WTC11 (cell line): ENCODE results near the gene ACADL. TPM values are rescaled to one million over a fixed set of nuclear protein-coding genes. Genes with fewer than 3 reads are reported as not detected.

Source experiments
- ATAC-seq: fragments of 200-7000 bp; cut with Tn5 transposase; 2 replicates; pipeline ENCODE4 v1.10.0; 2021; ENCODE audit warnings: mild to moderate bottlenecking, moderate library complexity
- CTCF ChIA-PET: fragments of 300-600 bp; sonication (Branson Sonifier 250); formaldehyde crosslinking; loops from one replicate; lab custom pipeline; 2021; ENCODE audit warnings: antibody characterized with exemption; lab: Charles Lee
- POLR2A ChIA-PET: fragments of 350-600 bp; sonication (Branson Sonifier 250); formaldehyde crosslinking; loops from one replicate; lab custom pipeline; 2021; ENCODE audit warnings: antibody characterized with exemption; lab: Charles Lee
- DNase-seq: peaks from one replicate; pipeline ENCODE4 v3.0.0; 2021; ENCODE audit warnings: low spot score
- H3K27ac Mint-ChIP-seq: 2 replicates; pipeline ENCODE4 v1.8.0; 2021; ENCODE audit warnings: mixed read lengths
- H3K27me3 Mint-ChIP-seq: 2 replicates; pipeline ENCODE4 v1.8.0; 2021; ENCODE audit warnings: low read depth, mild to moderate bottlenecking, moderate library complexity, mixed read lengths
- H3K36me3 Mint-ChIP-seq: 2 replicates; pipeline ENCODE4 v1.8.0; 2021; ENCODE audit warnings: mixed read lengths
- H3K4me1 Mint-ChIP-seq: 2 replicates; pipeline ENCODE4 v1.8.0; 2022; ENCODE audit warnings: mixed read lengths
- H3K4me3 Mint-ChIP-seq: 2 replicates; pipeline ENCODE4 v1.8.0; 2021; ENCODE audit warnings: mild to moderate bottlenecking, moderate library complexity, mixed read lengths
- H3K9me3 Mint-ChIP-seq: 2 replicates; pipeline ENCODE4 v1.8.0; 2021; ENCODE audit warnings: mixed read lengths
- ATF1 ChIP-seq: sonication (generic); formaldehyde crosslinking; IDR thresholded peaks from 2 replicates; pipeline ENCODE4 v1.8.1; 2023; ENCODE audit warnings: mild to moderate bottlenecking, moderate library complexity, missing genetic modification reagents
- CREB1 ChIP-seq: sonication (generic); formaldehyde crosslinking; IDR thresholded peaks from 2 replicates; pipeline ENCODE4 v1.8.0; 2023; ENCODE audit warnings: mild to moderate bottlenecking, missing genetic modification reagents
- CREM ChIP-seq: sonication (generic); formaldehyde crosslinking; IDR thresholded peaks from 2 replicates; pipeline ENCODE4 v1.8.1; 2022; ENCODE audit warnings: mild to moderate bottlenecking, missing genetic modification reagents, moderate library complexity
- ETV6 ChIP-seq: sonication (generic); formaldehyde crosslinking; IDR thresholded peaks from 2 replicates; pipeline ENCODE4 v1.8.1; 2022; ENCODE audit warnings: mild to moderate bottlenecking, missing genetic modification reagents
- FOXJ3 ChIP-seq: sonication (generic); formaldehyde crosslinking; IDR thresholded peaks from 2 replicates; pipeline ENCODE4 v1.9.0; 2021; ENCODE audit warnings: missing genetic modification reagents, mild to moderate bottlenecking, borderline replicate concordance
- HMGA2 ChIP-seq: fragments of 250-450 bp; sonication (Bioruptor Pico); IDR thresholded peaks from 2 replicates; pipeline ENCODE4 v1.4.0; 2021; ENCODE audit warnings: mild to moderate bottlenecking, moderate library complexity
- JAZF1 ChIP-seq: fragments of 250-450 bp; sonication (Bioruptor Pico); IDR thresholded peaks from 2 replicates; pipeline ENCODE4 v1.9.0; 2021; ENCODE audit warnings: moderate library complexity, mild to moderate bottlenecking, inconsistent platforms
- MYBL2 ChIP-seq: sonication (generic); formaldehyde crosslinking; IDR thresholded peaks from 2 replicates; pipeline ENCODE4 v1.8.1; 2023; ENCODE audit warnings: mild to moderate bottlenecking, moderate library complexity, missing genetic modification reagents
- NFE2L1 ChIP-seq: sonication (generic); formaldehyde crosslinking; IDR thresholded peaks from 2 replicates; pipeline ENCODE4 v1.8.1; 2023; ENCODE audit warnings: missing genetic modification reagents
- NR2C2 ChIP-seq: sonication (generic); formaldehyde crosslinking; IDR thresholded peaks from 2 replicates; pipeline ENCODE4 v1.8.0; 2022; ENCODE audit warnings: mild to moderate bottlenecking, missing genetic modification reagents
- SP1 ChIP-seq: sonication (generic); formaldehyde crosslinking; conservative IDR thresholded peaks from 2 replicates; pipeline ENCODE4 v1.8.1; 2022; ENCODE audit warnings: missing genetic modification reagents
- TP53 ChIP-seq: sonication (generic); formaldehyde crosslinking; IDR thresholded peaks from 2 replicates; pipeline ENCODE4 v1.8.1; 2023; ENCODE audit warnings: mild to moderate bottlenecking, missing genetic modification reagents
- ZBTB21 ChIP-seq: sonication (generic); formaldehyde crosslinking; IDR thresholded peaks from 2 replicates; pipeline ENCODE4 v1.8.1; 2023; ENCODE audit warnings: mild to moderate bottlenecking, missing genetic modification reagents, borderline replicate concordance
- ZNF121 ChIP-seq: sonication (generic); formaldehyde crosslinking; IDR thresholded peaks from 2 replicates; pipeline ENCODE4 v1.8.0; 2023; ENCODE audit warnings: missing genetic modification reagents
- ZNF138 ChIP-seq: sonication (generic); formaldehyde crosslinking; conservative IDR thresholded peaks from 2 replicates; pipeline ENCODE4 v1.8.1; 2022; ENCODE audit warnings: mild to moderate bottlenecking, moderate library complexity, missing genetic modification reagents
- ZNF219 ChIP-seq: sonication (generic); formaldehyde crosslinking; IDR thresholded peaks from 2 replicates; pipeline ENCODE4 v1.8.0; 2023; ENCODE audit warnings: missing genetic modification reagents, mild to moderate bottlenecking, borderline replicate concordance
- ZNF232 ChIP-seq: sonication (generic); formaldehyde crosslinking; IDR thresholded peaks from 2 replicates; pipeline ENCODE4 v1.8.0; 2022; ENCODE audit warnings: mild to moderate bottlenecking, missing genetic modification reagents
- ZNF416 ChIP-seq: fragments of 250-450 bp; sonication (Bioruptor Pico); IDR thresholded peaks from 2 replicates; pipeline ENCODE4 v1.9.0; 2021; ENCODE audit warnings: mild to moderate bottlenecking, inconsistent platforms
- ZNF423 ChIP-seq: fragments of 250-450 bp; sonication (Bioruptor Pico); IDR thresholded peaks from 2 replicates; pipeline ENCODE4 v2.1.2; 2022; ENCODE audit warnings: mild to moderate bottlenecking, moderate library complexity
- total RNA-seq: library from RNA; stranded (reverse); gene quantifications from 3 replicates; pipeline ENCODE4 v1.2.3, GENCODE V29; 2021
- TF ChIP-seq, protein P1 (sequence below): sonication (generic); formaldehyde crosslinking; IDR thresholded peaks from 2 replicates; pipeline ENCODE4 v1.8.1; 2023; ENCODE audit warnings: mild to moderate bottlenecking, missing genetic modification reagents, borderline replicate concordance
- TF ChIP-seq, protein P2 (sequence below): sonication (generic); formaldehyde crosslinking; IDR thresholded peaks from 2 replicates; pipeline ENCODE4 v1.8.1; 2022; ENCODE audit warnings: low read depth, mild to moderate bottlenecking, moderate library complexity, missing genetic modification reagents, borderline replicate concordance
- TF ChIP-seq, protein P3 (sequence below): sonication (generic); formaldehyde crosslinking; IDR thresholded peaks from 2 replicates; pipeline ENCODE4 v1.8.0; 2022; ENCODE audit warnings: mild to moderate bottlenecking, missing genetic modification reagents
- TF ChIP-seq, protein P4 (sequence below): fragments of 250-450 bp; sonication (Bioruptor Pico); IDR thresholded peaks from 2 replicates; pipeline ENCODE4 v1.9.0; 2021; ENCODE audit warnings: mild to moderate bottlenecking
- TF ChIP-seq, protein P5 (sequence below): sonication (generic); formaldehyde crosslinking; IDR thresholded peaks from 2 replicates; pipeline ENCODE4 v1.8.1; 2022; ENCODE audit warnings: mild to moderate bottlenecking, missing genetic modification reagents, moderate library complexity, borderline replicate concordance
- TF ChIP-seq, protein P6 (sequence below): sonication (generic); formaldehyde crosslinking; IDR thresholded peaks from 2 replicates; pipeline ENCODE4 v1.8.1; 2023; ENCODE audit warnings: mild to moderate bottlenecking, missing genetic modification reagents

Gene ACADL
- total RNA-seq, 1 experiment from 2014 or later: 0.42 TPM

DNA sequence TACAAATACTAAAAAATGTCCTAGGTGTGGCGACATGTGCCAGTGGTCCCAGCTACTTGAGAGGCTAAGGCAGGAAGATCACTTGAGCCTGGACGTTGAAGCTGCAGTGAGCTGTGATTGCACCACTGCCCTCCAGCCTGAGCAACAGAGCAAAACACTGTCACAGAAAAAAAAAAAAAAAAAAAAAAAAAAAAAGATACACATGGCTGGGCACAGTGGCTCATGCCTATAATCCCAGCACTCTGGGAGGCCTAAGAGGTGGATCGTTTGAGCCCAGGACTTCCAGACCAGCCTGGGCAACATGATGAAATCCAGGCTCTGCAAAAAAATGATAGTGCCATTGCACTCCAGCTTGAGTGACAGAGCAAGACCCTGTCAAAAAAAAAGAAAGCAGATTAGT lies 67.7 kb downstream of the ACADL start:
- Mint-ChIP-seq H3K4me3 (no peak overlapping the region), H3K4me1 (peaks cover 6% of the 10 kb centered on the region), H3K36me3 (peaks cover 6% of the 10 kb centered on the region), H3K27me3 (no peaks in the 10 kb centered on the region; the same call in 1 of the 2 replicates), H3K9me3 (no peaks in the 10 kb centered on the region), H3K27ac (no peak overlapping the region)
- ATAC-seq: no peak
- DNase-seq: no peak
- no peak for TF ChIP-seq HMGA2 (CRISPR knock-in tag)
- no peak for TF ChIP-seq ETV6 (CRISPR knock-in tag)
- TF ChIP-seq, protein P1, sequence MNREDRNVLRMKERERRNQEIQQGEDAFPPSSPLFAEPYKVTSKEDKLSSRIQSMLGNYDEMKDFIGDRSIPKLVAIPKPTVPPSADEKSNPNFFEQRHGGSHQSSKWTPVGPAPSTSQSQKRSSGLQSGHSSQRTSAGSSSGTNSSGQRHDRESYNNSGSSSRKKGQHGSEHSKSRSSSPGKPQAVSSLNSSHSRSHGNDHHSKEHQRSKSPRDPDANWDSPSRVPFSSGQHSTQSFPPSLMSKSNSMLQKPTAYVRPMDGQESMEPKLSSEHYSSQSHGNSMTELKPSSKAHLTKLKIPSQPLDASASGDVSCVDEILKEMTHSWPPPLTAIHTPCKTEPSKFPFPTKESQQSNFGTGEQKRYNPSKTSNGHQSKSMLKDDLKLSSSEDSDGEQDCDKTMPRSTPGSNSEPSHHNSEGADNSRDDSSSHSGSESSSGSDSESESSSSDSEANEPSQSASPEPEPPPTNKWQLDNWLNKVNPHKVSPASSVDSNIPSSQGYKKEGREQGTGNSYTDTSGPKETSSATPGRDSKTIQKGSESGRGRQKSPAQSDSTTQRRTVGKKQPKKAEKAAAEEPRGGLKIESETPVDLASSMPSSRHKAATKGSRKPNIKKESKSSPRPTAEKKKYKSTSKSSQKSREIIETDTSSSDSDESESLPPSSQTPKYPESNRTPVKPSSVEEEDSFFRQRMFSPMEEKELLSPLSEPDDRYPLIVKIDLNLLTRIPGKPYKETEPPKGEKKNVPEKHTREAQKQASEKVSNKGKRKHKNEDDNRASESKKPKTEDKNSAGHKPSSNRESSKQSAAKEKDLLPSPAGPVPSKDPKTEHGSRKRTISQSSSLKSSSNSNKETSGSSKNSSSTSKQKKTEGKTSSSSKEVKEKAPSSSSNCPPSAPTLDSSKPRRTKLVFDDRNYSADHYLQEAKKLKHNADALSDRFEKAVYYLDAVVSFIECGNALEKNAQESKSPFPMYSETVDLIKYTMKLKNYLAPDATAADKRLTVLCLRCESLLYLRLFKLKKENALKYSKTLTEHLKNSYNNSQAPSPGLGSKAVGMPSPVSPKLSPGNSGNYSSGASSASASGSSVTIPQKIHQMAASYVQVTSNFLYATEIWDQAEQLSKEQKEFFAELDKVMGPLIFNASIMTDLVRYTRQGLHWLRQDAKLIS (CRISPR knock-in tag): no peak
- TF ChIP-seq, protein P2, sequence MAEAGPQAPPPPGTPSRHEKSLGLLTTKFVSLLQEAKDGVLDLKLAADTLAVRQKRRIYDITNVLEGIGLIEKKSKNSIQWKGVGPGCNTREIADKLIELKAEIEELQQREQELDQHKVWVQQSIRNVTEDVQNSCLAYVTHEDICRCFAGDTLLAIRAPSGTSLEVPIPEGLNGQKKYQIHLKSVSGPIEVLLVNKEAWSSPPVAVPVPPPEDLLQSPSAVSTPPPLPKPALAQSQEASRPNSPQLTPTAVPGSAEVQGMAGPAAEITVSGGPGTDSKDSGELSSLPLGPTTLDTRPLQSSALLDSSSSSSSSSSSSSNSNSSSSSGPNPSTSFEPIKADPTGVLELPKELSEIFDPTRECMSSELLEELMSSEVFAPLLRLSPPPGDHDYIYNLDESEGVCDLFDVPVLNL (CRISPR knock-in tag): no peak
- no peak for TF ChIP-seq ZNF423 (CRISPR knock-in tag)
- no peak for TF ChIP-seq NR2C2 (CRISPR knock-in tag)
- no peak for TF ChIP-seq CREM
- no peak for TF ChIP-seq ZNF121
- TF ChIP-seq, protein P3, sequence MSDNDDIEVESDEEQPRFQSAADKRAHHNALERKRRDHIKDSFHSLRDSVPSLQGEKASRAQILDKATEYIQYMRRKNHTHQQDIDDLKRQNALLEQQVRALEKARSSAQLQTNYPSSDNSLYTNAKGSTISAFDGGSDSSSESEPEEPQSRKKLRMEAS (CRISPR knock-in tag): no peak
- no peak for TF ChIP-seq NFE2L1 (CRISPR knock-in tag)
- no peak for TF ChIP-seq TP53 (CRISPR knock-in tag)
- TF ChIP-seq ZNF232: no peak
- TF ChIP-seq, protein P4, sequence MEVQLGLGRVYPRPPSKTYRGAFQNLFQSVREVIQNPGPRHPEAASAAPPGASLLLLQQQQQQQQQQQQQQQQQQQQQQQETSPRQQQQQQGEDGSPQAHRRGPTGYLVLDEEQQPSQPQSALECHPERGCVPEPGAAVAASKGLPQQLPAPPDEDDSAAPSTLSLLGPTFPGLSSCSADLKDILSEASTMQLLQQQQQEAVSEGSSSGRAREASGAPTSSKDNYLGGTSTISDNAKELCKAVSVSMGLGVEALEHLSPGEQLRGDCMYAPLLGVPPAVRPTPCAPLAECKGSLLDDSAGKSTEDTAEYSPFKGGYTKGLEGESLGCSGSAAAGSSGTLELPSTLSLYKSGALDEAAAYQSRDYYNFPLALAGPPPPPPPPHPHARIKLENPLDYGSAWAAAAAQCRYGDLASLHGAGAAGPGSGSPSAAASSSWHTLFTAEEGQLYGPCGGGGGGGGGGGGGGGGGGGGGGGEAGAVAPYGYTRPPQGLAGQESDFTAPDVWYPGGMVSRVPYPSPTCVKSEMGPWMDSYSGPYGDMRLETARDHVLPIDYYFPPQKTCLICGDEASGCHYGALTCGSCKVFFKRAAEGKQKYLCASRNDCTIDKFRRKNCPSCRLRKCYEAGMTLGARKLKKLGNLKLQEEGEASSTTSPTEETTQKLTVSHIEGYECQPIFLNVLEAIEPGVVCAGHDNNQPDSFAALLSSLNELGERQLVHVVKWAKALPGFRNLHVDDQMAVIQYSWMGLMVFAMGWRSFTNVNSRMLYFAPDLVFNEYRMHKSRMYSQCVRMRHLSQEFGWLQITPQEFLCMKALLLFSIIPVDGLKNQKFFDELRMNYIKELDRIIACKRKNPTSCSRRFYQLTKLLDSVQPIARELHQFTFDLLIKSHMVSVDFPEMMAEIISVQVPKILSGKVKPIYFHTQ (CRISPR knock-in tag): no peak
- TF ChIP-seq ZNF138 (CRISPR knock-in tag): no peak
- no peak for TF ChIP-seq SP1 (CRISPR knock-in tag)
- no peak for TF ChIP-seq CREB1
- TF ChIP-seq, protein P5, sequence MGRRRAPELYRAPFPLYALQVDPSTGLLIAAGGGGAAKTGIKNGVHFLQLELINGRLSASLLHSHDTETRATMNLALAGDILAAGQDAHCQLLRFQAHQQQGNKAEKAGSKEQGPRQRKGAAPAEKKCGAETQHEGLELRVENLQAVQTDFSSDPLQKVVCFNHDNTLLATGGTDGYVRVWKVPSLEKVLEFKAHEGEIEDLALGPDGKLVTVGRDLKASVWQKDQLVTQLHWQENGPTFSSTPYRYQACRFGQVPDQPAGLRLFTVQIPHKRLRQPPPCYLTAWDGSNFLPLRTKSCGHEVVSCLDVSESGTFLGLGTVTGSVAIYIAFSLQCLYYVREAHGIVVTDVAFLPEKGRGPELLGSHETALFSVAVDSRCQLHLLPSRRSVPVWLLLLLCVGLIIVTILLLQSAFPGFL: no peak
- ChIA-PET CTCF (interaction anchor here (1.5 kb wide), 1 partner anchor 42 kb away, joined by 6 read pairs; no protein-coding TSS in a partner anchor), POLR2A (interaction anchor here (0.8 kb wide), 1 partner anchor 9 kb away, joined by 4 read pairs; no protein-coding TSS in a partner anchor)

DNA sequence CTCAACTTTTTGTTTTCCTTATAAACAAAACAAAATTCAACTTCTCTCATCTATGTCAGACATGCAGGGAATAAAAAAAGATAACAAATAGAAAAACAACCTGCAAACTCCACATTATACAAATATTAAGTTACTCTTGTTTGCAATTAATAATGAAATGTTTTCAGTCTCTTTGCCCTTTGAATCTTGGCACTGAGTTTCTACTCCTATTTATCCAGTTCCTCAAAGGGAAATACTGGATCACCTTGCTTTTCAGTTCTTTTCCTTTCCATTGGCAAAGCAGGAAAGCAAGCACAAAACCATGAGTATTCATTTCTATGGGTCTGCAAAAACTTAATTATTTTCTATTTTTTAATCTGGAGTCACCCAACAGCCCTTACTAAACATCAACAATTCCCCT lies 77.6 kb downstream of the ACADL start:
- ATAC-seq (no peak), DNase-seq (no peak)
- no peak overlapping the region for H3K4me3 Mint-ChIP-seq
- no peaks in the 10 kb centered on the region for H3K27me3 Mint-ChIP-seq
- no peak overlapping the region for H3K27ac Mint-ChIP-seq
- peaks cover 33% of the 10 kb centered on the region for H3K36me3 Mint-ChIP-seq
- ChIA-PET POLR2A (no interaction called here), CTCF (no interaction called here)
- peaks cover 20% of the 10 kb centered on the region for H3K9me3 Mint-ChIP-seq
- H3K4me1 Mint-ChIP-seq: peaks cover 13% of the 10 kb centered on the region
- TF ChIP-seq ATF1 (CRISPR knock-in tag): no peak
- TF ChIP-seq, protein P3 (CRISPR knock-in tag): no peak
- TF ChIP-seq MYBL2: no peak
- TF ChIP-seq NFE2L1 (CRISPR knock-in tag): no peak
- no peak for TF ChIP-seq ZNF219 (CRISPR knock-in tag)
- TF ChIP-seq CREM: no peak
- TF ChIP-seq ZBTB21: no peak
- no peak for TF ChIP-seq FOXJ3 (CRISPR knock-in tag)
- TF ChIP-seq HMGA2 (CRISPR knock-in tag): no peak
- no peak for TF ChIP-seq JAZF1
- TF ChIP-seq ZNF416 (CRISPR knock-in tag): no peak
- TF ChIP-seq, protein P6, sequence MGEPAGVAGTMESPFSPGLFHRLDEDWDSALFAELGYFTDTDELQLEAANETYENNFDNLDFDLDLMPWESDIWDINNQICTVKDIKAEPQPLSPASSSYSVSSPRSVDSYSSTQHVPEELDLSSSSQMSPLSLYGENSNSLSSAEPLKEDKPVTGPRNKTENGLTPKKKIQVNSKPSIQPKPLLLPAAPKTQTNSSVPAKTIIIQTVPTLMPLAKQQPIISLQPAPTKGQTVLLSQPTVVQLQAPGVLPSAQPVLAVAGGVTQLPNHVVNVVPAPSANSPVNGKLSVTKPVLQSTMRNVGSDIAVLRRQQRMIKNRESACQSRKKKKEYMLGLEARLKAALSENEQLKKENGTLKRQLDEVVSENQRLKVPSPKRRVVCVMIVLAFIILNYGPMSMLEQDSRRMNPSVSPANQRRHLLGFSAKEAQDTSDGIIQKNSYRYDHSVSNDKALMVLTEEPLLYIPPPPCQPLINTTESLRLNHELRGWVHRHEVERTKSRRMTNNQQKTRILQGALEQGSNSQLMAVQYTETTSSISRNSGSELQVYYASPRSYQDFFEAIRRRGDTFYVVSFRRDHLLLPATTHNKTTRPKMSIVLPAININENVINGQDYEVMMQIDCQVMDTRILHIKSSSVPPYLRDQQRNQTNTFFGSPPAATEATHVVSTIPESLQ (CRISPR knock-in tag): no peak
